GM23338 (cell line): ENCODE results near the gene ASCL5. TPM values are rescaled to one million over a fixed set of nuclear protein-coding genes. Genes with fewer than 3 reads are reported as not detected.

Source experiments
- ATAC-seq: fragments of 200-7000 bp; cut with Tn5 transposase; 3 replicates; pipeline ENCODE4 v1.9.1; 2020
- DNase-seq: peaks from one replicate; pipeline ENCODE4 v3.0.0-alpha.2; 2015; ENCODE audit warnings: low spot score
- H2AFZ ChIP-seq: fragments of 200-600 bp; sonication (generic); 2 replicates; pipeline ENCODE4 v1.8.0; 2016; ENCODE audit warnings: antibody characterized with exemption, mild to moderate bottlenecking, moderate library complexity
- H3F3A ChIP-seq: fragments of 200-600 bp; sonication (generic); replicated peaks from 2 replicates; pipeline ENCODE4 v1.8.0; 2017; ENCODE audit warnings: antibody characterized with exemption, mixed run types, low read depth
- H3K27ac ChIP-seq: fragments of 200-600 bp; sonication (generic); 2 replicates; pipeline ENCODE4 v1.6.1; 2016; ENCODE audit warnings: low read depth
- H3K27me3 ChIP-seq: fragments of 200-600 bp; sonication (generic); 2 replicates; pipeline ENCODE4 v1.8.0; 2016; ENCODE audit warnings: mild to moderate bottlenecking, mixed run types, moderate library complexity; ENCODE audit not compliant: insufficient read depth
- H3K36me3 ChIP-seq: fragments of 200-600 bp; sonication (generic); 2 replicates; pipeline ENCODE4 v1.8.0; 2016; ENCODE audit warnings: mild to moderate bottlenecking; ENCODE audit not compliant: insufficient read depth
- H3K4me1 ChIP-seq: fragments of 200-600 bp; sonication (generic); 2 replicates; pipeline ENCODE4 v1.8.0; 2016; ENCODE audit warnings: mild to moderate bottlenecking, moderate library complexity; ENCODE audit not compliant: insufficient read depth
- H3K4me2 ChIP-seq: fragments of 200-600 bp; sonication (generic); 2 replicates; pipeline ENCODE4 v1.7.1; 2017; ENCODE audit warnings: mixed run types
- H3K4me3 ChIP-seq: fragments of 200-600 bp; sonication (generic); 2 replicates; pipeline ENCODE4 v1.6.1; 2016; ENCODE audit warnings: mixed run types
- H3K79me2 ChIP-seq: fragments of 200-600 bp; sonication (generic); replicated peaks from 2 replicates; pipeline ENCODE4 v1.8.0; 2017; ENCODE audit warnings: mild to moderate bottlenecking; ENCODE audit not compliant: insufficient read depth
- H3K9me2 ChIP-seq: fragments of 200-600 bp; sonication (generic); 2 replicates; pipeline ENCODE4 v1.8.0; 2017; ENCODE audit not compliant: insufficient read depth
- H4K20me1 ChIP-seq: fragments of 200-600 bp; sonication (generic); replicated peaks from 2 replicates; pipeline ENCODE4 v1.8.0; 2017; ENCODE audit warnings: mild to moderate bottlenecking; ENCODE audit not compliant: insufficient read depth
- H3K27ac Mint-ChIP-seq: 2 replicates; pipeline ENCODE4 v1.8.0; 2020; ENCODE audit warnings: inconsistent platforms, mild to moderate bottlenecking, moderate library complexity, mixed read lengths
- H3K27me3 Mint-ChIP-seq: 3 replicates; pipeline ENCODE4 v1.8.0; 2022; ENCODE audit warnings: low read depth, mild to moderate bottlenecking, moderate library complexity, mixed read lengths, inconsistent platforms; ENCODE audit not compliant: insufficient read depth, poor library complexity
- H3K36me3 Mint-ChIP-seq: 3 replicates; pipeline ENCODE4 v1.8.0; 2021; ENCODE audit warnings: low read depth, mild to moderate bottlenecking, inconsistent platforms, moderate library complexity, mixed read lengths
- H3K4me1 Mint-ChIP-seq: 3 replicates; pipeline ENCODE4 v1.8.0; 2020; ENCODE audit warnings: mild to moderate bottlenecking, inconsistent platforms, mixed read lengths
- H3K4me3 Mint-ChIP-seq: 3 replicates; pipeline ENCODE4 v1.8.0; 2021; ENCODE audit warnings: moderate library complexity, mild to moderate bottlenecking, inconsistent platforms, mixed read lengths
- H3K9me3 Mint-ChIP-seq: 3 replicates; pipeline ENCODE4 v1.8.0; 2020; ENCODE audit warnings: moderate library complexity, mild to moderate bottlenecking, inconsistent platforms, mixed read lengths
- CREB1 ChIP-seq: fragments of 250-450 bp; sonication (Bioruptor Pico); IDR thresholded peaks from 2 replicates; pipeline ENCODE4 v1.5.0; 2020; ENCODE audit warnings: low read depth, mild to moderate bottlenecking, moderate library complexity
- ETS1 ChIP-seq: IDR thresholded peaks from 2 replicates; pipeline ENCODE4 v1.6.1; 2016; ENCODE audit warnings: antibody characterized with exemption
- EZH2 ChIP-seq: fragments of 200-600 bp; sonication (generic); IDR thresholded peaks from one replicate; pipeline ENCODE4 v1.8.0; 2017; ENCODE audit warnings: antibody characterized with exemption, mild to moderate bottlenecking, low read depth; ENCODE audit not compliant: unreplicated experiment
- EZH2phosphoT487 ChIP-seq: fragments of 200-600 bp; sonication (generic); IDR thresholded peaks from one replicate; pipeline ENCODE4 v1.8.1; 2018; ENCODE audit warnings: antibody characterized with exemption; ENCODE audit not compliant: unreplicated experiment
- JUNB ChIP-seq: IDR thresholded peaks from one replicate; pipeline ENCODE4 v1.6.1; 2016; ENCODE audit warnings: antibody characterized with exemption; ENCODE audit not compliant: unreplicated experiment
- NANOG ChIP-seq: IDR thresholded peaks from 2 replicates; pipeline ENCODE4 v1.6.1; 2016; ENCODE audit warnings: antibody characterized with exemption, borderline replicate concordance
- ZNF114 ChIP-seq: fragments of 250-450 bp; sonication (Bioruptor Pico); IDR thresholded peaks from 2 replicates; pipeline ENCODE4 v1.5.0; 2020; ENCODE audit warnings: mild to moderate bottlenecking, moderate library complexity
- ZNF331 ChIP-seq: fragments of 250-450 bp; sonication (Bioruptor Pico); IDR thresholded peaks from 2 replicates; pipeline ENCODE4 v1.5.0; 2020; ENCODE audit warnings: low read depth, mild to moderate bottlenecking, moderate library complexity
- ZNF462 ChIP-seq: fragments of 250-450 bp; sonication (Bioruptor Pico); IDR thresholded peaks from 2 replicates; pipeline ENCODE4 v1.5.0; 2020; ENCODE audit warnings: mild to moderate bottlenecking, moderate library complexity
- polyA plus RNA-seq: library from polyadenylated mRNA; unstranded; fragments of >200 nt; fragmentation: Nextera tagmentation; extraction: Ambion mirVana; gene quantifications from 2 replicates; pipeline ENCODE4 v1.2.1, GENCODE V29; 2016
- total RNA-seq: library from RNA; depleted of rRNA; stranded (reverse); fragments of >200 nt; shearing (Covaris generic); gene quantifications from 2 replicates; pipeline ENCODE4 v1.2.3, GENCODE V29; 2014
- TF ChIP-seq, protein P1 (sequence below): IDR thresholded peaks from one replicate; pipeline ENCODE4 v1.6.1; 2018; ENCODE audit warnings: antibody characterized with exemption; ENCODE audit not compliant: unreplicated experiment
- TF ChIP-seq, protein P2 (sequence below), 2 experiments: fragments of 200-600 bp in 1 of 2; sonication (generic) in 1 of 2; conservative IDR thresholded peaks; 2 replicates each; pipeline versions ENCODE4 v1.5.1 to v1.6.1; 2016 to 2017; ENCODE audit warnings: antibody characterized with exemption in 2 of 2, low read depth in 2 of 2, mild to moderate bottlenecking in 2 of 2, moderate library complexity in 1 of 2

The ASCL5 gene
- total and polyA plus RNA-seq, 2 experiments from 2014 or later = not detected

GRCh38 chr1:201147396-201148015 is 20.5 kb upstream of the ASCL5 start:
- Mint-ChIP-seq H3K36me3 (peaks cover 99% of the 10 kb centered on the region), H3K4me3 (no peak overlapping the region), H3K9me3 (no peaks in the 10 kb centered on the region), H3K27me3 (no peaks in the 10 kb centered on the region), H3K4me1 (peaks cover under 1% of the 10 kb centered on the region; the same call in 2 of the 3 replicates), H3K27ac (no peak overlapping the region)
- H4K20me1 ChIP-seq = peaks cover 12% of the 10 kb centered on the region; the same call in 1 of the 2 replicates
- TF ChIP-seq, protein P1, sequence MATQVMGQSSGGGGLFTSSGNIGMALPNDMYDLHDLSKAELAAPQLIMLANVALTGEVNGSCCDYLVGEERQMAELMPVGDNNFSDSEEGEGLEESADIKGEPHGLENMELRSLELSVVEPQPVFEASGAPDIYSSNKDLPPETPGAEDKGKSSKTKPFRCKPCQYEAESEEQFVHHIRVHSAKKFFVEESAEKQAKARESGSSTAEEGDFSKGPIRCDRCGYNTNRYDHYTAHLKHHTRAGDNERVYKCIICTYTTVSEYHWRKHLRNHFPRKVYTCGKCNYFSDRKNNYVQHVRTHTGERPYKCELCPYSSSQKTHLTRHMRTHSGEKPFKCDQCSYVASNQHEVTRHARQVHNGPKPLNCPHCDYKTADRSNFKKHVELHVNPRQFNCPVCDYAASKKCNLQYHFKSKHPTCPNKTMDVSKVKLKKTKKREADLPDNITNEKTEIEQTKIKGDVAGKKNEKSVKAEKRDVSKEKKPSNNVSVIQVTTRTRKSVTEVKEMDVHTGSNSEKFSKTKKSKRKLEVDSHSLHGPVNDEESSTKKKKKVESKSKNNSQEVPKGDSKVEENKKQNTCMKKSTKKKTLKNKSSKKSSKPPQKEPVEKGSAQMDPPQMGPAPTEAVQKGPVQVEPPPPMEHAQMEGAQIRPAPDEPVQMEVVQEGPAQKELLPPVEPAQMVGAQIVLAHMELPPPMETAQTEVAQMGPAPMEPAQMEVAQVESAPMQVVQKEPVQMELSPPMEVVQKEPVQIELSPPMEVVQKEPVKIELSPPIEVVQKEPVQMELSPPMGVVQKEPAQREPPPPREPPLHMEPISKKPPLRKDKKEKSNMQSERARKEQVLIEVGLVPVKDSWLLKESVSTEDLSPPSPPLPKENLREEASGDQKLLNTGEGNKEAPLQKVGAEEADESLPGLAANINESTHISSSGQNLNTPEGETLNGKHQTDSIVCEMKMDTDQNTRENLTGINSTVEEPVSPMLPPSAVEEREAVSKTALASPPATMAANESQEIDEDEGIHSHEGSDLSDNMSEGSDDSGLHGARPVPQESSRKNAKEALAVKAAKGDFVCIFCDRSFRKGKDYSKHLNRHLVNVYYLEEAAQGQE = no peak
- TF ChIP-seq ZNF331 (CRISPR knock-in tag) (no peak), JUNB (no peak), ZNF114 (CRISPR knock-in tag) (no peak), ZNF462 (CRISPR knock-in tag) (no peak), NANOG (no peak), CREB1 (no peak), ETS1 (no peak), EZH2 (no peak), EZH2phosphoT487 (no peak)
- TF ChIP-seq, protein P2, sequence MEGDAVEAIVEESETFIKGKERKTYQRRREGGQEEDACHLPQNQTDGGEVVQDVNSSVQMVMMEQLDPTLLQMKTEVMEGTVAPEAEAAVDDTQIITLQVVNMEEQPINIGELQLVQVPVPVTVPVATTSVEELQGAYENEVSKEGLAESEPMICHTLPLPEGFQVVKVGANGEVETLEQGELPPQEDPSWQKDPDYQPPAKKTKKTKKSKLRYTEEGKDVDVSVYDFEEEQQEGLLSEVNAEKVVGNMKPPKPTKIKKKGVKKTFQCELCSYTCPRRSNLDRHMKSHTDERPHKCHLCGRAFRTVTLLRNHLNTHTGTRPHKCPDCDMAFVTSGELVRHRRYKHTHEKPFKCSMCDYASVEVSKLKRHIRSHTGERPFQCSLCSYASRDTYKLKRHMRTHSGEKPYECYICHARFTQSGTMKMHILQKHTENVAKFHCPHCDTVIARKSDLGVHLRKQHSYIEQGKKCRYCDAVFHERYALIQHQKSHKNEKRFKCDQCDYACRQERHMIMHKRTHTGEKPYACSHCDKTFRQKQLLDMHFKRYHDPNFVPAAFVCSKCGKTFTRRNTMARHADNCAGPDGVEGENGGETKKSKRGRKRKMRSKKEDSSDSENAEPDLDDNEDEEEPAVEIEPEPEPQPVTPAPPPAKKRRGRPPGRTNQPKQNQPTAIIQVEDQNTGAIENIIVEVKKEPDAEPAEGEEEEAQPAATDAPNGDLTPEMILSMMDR (conservative IDR thresholded peaks at IDR 0.05; ENCODE audit: low read depth in 2 of 2) = no peak
- H3K27me3 ChIP-seq = no peaks in the 10 kb centered on the region
- H3K79me2 ChIP-seq = peaks cover 4% of the 10 kb centered on the region
- H3K4me1 ChIP-seq = no peaks in the 10 kb centered on the region
- H3K9me2 ChIP-seq = no peaks in the 10 kb centered on the region
- H3K27ac ChIP-seq = no peak overlapping the region
- H3K4me3 ChIP-seq = no peak overlapping the region
- no peak for DNase-seq
- peaks cover 53% of the 10 kb centered on the region for H3K36me3 ChIP-seq
- no peak overlapping the region for H3K4me2 ChIP-seq
- H2AFZ ChIP-seq = no peak overlapping the region
- H3F3A ChIP-seq = no peaks in the 10 kb centered on the region
- ATAC-seq = no peak
